ENCODE measurements around the gene GPX6. TPM values are rescaled to one million over a fixed set of nuclear protein-coding genes. Genes with fewer than 3 reads are reported as not detected.

The GPX6 gene
- total and polyA plus RNA-seq, 2 donors (not counting 3 experiments of a cell fraction or from before 2014, with no cell fraction given), result not detected

DNA sequence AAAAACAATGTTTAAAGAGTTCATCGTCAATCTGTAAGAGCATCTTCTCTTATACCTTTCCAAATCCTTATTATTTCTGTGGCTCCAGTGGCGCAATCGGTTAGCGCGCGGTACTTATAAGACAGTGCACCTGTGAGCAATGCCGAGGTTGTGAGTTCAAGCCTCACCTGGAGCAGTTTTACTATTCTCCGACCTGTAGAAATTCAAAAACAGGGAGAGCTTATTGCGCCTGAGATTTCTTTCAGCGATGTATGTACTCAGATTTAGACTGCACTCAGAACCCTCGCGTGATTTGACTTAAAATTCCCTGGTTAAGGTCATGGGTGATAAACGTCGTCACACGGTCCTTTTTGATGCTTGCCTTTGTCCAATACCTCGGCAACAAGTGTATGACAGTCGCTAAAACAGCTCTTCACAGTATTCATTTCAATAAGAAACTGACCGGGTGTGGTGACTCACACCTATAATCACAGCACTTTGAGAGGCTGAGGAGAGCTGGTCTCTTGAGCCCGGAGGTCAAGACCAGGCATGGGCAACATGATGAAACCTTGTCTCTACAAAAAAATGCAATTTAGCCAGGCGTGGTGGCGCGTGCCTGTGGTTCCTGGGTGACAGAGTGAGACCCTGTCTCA, 22.0 kb upstream of the GPX6 start:
- Histone ChIP-seq H3K27me3 (ENCODE audit: control insufficient read depth in 2 of 2, insufficient read depth in 2 of 2, low read length in 2 of 2) (peaks cover 0 to 2% of the 10 kb centered on the region in 2 experiments), H3K4me1 (ENCODE audit: control insufficient read depth, extremely low read depth, insufficient read depth, low read length) (peaks cover 5% of the 10 kb centered on the region), H3K9me1 (replicated peaks; ENCODE audit: control insufficient read depth, extremely low read depth, insufficient read depth, low read length) (no peaks in the 10 kb centered on the region), H3K9ac (replicated peaks; ENCODE audit: extremely low read depth, insufficient read depth, low read length) (no peak overlapping the region), H3K4me2 (ENCODE audit: insufficient read depth, low read length) (peak overlapping the region; percentile 78), H3K4me3 (replicated peaks in 1 of 3; ENCODE audit: insufficient read depth in 1 of 3, low read depth in 1 of 3, low read length in 3 of 3) (peak overlapping the region in 2 of 3 experiments; percentile 33 to 60), H3K27ac (ENCODE audit: insufficient read depth, low read depth, low read length) (no peak overlapping the region), H2AFZ (ENCODE audit: low read depth, low read length) (peak overlapping the region; percentile 26), H3K36me3 (ENCODE audit: control insufficient read depth in 2 of 2, extremely low read depth in 1 of 2, insufficient read depth in 2 of 2, low read length in 2 of 2) (no peaks in the 10 kb centered on the region), H3K9me3 (replicated peaks; ENCODE audit: control insufficient read depth, insufficient read depth, low read length) (no peaks in the 10 kb centered on the region), H3K79me2 (ENCODE audit: control insufficient read depth, insufficient read depth, low read length) (no peaks in the 10 kb centered on the region), H4K20me1 (replicated peaks; ENCODE audit: control insufficient read depth, extremely low read depth, insufficient read depth, low read length) (no peaks in the 10 kb centered on the region)
- no TSS peak for BruUV-seq (replicated peaks)
- ChIA-PET CTCF (interaction anchor here (1.0 kb wide), 1 partner anchor 301 kb away, joined by 3 read pairs; no protein-coding TSS in a partner anchor), POLR2A (no interaction called here)
- TF ChIP-seq MYC (IDR thresholded peaks at IDR 0.05; ENCODE audit: low read depth, low read length) (no peak), POLR2AphosphoS5 (IDR thresholded peaks at IDR 0.05; ENCODE audit: insufficient read depth, low read depth, low read length) (no peak), POLR2A (IDR thresholded peaks at IDR 0.05; ENCODE audit: low read depth, low read length) (no peak), EZH2 (IDR thresholded peaks at IDR 0.05; ENCODE audit: borderline replicate concordance, low read depth, low read length, severe bottlenecking) (no peak), JUN (IDR thresholded peaks at IDR 0.05; ENCODE audit: borderline replicate concordance, insufficient read depth, insufficient read length, low read depth) (no peak), FOS (IDR thresholded peaks at IDR 0.05; ENCODE audit: borderline replicate concordance, insufficient read depth, low read length) (no peak), GATA2 (IDR thresholded peaks at IDR 0.05; ENCODE audit: insufficient read depth, insufficient read length, low read depth, low read length) (no peak)
- TF ChIP-seq, protein P1, sequence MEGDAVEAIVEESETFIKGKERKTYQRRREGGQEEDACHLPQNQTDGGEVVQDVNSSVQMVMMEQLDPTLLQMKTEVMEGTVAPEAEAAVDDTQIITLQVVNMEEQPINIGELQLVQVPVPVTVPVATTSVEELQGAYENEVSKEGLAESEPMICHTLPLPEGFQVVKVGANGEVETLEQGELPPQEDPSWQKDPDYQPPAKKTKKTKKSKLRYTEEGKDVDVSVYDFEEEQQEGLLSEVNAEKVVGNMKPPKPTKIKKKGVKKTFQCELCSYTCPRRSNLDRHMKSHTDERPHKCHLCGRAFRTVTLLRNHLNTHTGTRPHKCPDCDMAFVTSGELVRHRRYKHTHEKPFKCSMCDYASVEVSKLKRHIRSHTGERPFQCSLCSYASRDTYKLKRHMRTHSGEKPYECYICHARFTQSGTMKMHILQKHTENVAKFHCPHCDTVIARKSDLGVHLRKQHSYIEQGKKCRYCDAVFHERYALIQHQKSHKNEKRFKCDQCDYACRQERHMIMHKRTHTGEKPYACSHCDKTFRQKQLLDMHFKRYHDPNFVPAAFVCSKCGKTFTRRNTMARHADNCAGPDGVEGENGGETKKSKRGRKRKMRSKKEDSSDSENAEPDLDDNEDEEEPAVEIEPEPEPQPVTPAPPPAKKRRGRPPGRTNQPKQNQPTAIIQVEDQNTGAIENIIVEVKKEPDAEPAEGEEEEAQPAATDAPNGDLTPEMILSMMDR (IDR thresholded peaks at IDR 0.05; ENCODE audit: extremely low read depth in 1 of 2, insufficient read depth in 1 of 2, low read depth in 1 of 2, low read length in 2 of 2), result no peak
- TF ChIP-seq, protein P2, sequence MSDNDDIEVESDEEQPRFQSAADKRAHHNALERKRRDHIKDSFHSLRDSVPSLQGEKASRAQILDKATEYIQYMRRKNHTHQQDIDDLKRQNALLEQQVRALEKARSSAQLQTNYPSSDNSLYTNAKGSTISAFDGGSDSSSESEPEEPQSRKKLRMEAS (IDR thresholded peaks at IDR 0.05; ENCODE audit: insufficient read depth, insufficient read length), result no peak
- dilution Hi-C loops (cut with MboI; ENCODE audit: extremely low pct_ligation_motif_present, low sequenced_read_pairs), result no loop called here
- DNase-seq (ENCODE audit: low read depth, low spot score), result no peak
- intact Hi-C loops (cut with micrococcal nuclease), result no loop called here
- FAIRE-seq, result no peak

All from endothelial cell of umbilical vein (primary cell).